ENCODE measurements around the gene NAPSA.

Gene NAPSA

DNA sequence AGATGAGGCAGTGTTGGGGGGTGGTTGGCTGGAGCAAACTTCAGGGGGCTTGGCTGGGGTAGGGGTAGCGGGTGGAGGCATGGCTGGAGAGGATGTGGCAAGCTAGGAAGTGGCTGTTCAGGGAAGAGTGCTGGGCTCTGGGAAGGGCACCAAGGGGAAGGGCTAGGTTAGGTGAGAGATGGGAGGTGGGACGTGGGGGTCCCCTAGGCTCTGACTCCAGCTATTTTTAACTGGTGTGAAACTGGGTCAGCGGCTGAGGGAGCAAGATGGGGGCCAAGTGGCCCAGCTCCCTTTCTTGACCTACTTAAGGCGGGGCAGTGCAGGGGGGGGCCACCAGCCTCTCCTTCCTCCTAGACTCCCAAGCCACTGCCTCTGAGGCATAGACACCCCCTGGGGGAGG is 43.6 kb downstream of the NAPSA start:
- Histone ChIP-seq H3K27ac (ENCODE audit: low read depth, low read length) (no peak overlapping the region), H3K9ac (ENCODE audit: low read depth, low read length) (no peak overlapping the region), H3K4me1 (ENCODE audit: control insufficient read depth, insufficient read depth, low read length) (peaks cover 5% of the 10 kb centered on the region), H3K4me3 (ENCODE audit: low read depth, low read length) (no peak overlapping the region), H3K27me3 (ENCODE audit: control insufficient read depth, insufficient read depth, low read length) (peaks cover 4% of the 10 kb centered on the region), H3K36me3 (ENCODE audit: control insufficient read depth, insufficient read depth, low read length) (peaks cover 8% of the 10 kb centered on the region), H3K9me3 (ENCODE audit: control insufficient read depth, insufficient read depth, low read length) (no peaks in the 10 kb centered on the region)

DNA sequence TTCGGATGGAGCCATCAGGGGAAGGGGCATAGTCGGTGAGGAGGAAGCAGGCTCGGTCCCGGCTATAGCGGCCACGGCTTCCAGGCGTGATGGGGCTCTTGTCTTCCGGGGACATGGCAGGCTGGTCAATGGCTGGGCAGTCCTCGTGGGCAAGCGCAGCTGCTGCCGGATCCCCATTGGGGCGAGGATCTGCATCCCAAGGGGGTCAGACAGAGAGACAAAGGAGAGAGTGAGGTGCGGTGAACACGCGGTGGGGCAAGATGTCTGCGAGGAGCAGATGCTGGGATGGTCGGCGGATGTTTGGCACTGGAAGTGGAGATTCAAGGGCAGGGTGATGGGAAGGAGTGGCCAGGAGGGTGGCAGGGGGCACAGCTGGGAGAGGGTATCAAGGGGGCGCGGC is 44.8 kb downstream of the NAPSA start:
- Histone ChIP-seq H3K9ac (ENCODE audit: low read depth, low read length) (no peak overlapping the region), H3K4me3 (ENCODE audit: low read depth, low read length) (no peak overlapping the region), H3K9me3 (ENCODE audit: control insufficient read depth, insufficient read depth, low read length) (no peaks in the 10 kb centered on the region), H3K36me3 (ENCODE audit: control insufficient read depth, insufficient read depth, low read length) (peaks cover 8% of the 10 kb centered on the region), H3K4me1 (ENCODE audit: control insufficient read depth, insufficient read depth, low read length) (peaks cover 5% of the 10 kb centered on the region), H3K27me3 (ENCODE audit: control insufficient read depth, insufficient read depth, low read length) (no peaks in the 10 kb centered on the region), H3K27ac (ENCODE audit: low read depth, low read length) (no peak overlapping the region)

DNA sequence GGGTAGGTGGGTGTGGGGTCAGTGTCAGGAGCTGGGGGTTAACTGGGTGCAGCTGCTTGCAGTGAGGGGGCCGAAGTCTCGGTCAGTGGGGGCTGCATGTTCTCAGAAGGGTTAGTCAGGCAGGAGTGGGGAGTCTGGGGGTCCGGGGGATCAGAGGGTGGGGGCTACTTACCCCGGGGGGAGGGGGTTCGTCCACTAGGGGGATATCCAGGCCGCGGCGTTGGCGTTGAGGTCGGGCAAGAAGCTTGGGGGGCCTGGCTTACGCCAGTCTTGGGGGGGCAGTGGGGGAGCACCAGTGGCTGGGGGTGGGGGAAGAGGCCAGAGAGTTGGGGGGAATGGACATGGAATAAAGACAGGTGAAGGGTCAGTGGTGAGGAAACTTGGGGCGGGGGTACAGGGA is 45.4 kb downstream of the NAPSA start:
- Histone ChIP-seq H3K27me3 (ENCODE audit: control insufficient read depth, insufficient read depth, low read length) (no peaks in the 10 kb centered on the region), H3K4me1 (ENCODE audit: control insufficient read depth, insufficient read depth, low read length) (peaks cover 2% of the 10 kb centered on the region), H3K27ac (ENCODE audit: low read depth, low read length) (no peak overlapping the region), H3K9ac (ENCODE audit: low read depth, low read length) (no peak overlapping the region), H3K9me3 (ENCODE audit: control insufficient read depth, insufficient read depth, low read length) (no peaks in the 10 kb centered on the region), H3K4me3 (ENCODE audit: low read depth, low read length) (no peak overlapping the region), H3K36me3 (ENCODE audit: control insufficient read depth, insufficient read depth, low read length) (peaks cover 8% of the 10 kb centered on the region)

DNA sequence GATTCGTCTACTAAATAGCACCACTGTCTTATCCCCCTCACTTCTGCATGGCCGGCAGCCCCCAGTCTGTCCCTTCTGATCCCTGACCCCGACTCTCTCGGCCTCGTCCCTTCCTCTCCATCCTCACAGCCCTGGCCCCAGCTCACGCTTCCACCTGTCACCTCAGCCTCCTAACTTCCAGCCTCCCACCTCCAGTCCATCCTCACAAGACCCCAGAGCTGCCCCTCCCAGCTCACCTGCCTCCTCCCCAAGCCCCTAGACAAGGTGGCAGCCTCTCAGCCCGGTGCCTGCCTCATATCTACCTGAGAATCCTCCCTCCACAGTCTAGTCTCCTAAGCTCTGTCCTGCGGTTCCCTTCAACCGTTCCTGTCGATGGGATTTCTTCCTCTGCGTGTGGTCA is 46.3 kb downstream of the NAPSA start:
- Histone ChIP-seq H3K27me3 (ENCODE audit: control insufficient read depth, insufficient read depth, low read length) (no peaks in the 10 kb centered on the region), H3K36me3 (ENCODE audit: control insufficient read depth, insufficient read depth, low read length) (peaks cover 8% of the 10 kb centered on the region)

DNA sequence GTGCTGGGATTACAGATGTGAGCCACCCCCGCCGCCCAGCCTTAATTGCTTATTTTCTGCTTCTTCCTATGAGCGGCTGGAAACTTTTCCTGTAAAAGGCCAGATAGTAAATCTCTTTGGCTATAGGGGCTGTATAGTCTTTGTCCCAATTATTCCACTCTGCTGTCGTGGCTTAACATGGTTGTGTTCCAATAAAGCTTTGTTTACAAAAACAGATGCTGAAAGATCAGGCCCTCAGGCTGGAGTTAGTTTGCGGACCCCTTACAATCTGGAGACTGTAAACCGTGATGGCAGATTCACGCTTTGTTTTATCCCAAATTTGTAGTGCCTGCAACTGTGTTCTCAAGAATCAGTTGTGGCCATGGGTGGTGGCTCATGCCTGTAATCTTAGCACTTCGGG is 47.0 kb downstream of the NAPSA start:
- H3K27ac ChIP-seq (ENCODE audit: low read depth, low read length), result no peak overlapping the region
- peaks cover 1% of the 10 kb centered on the region for H3K4me1 ChIP-seq (ENCODE audit: control insufficient read depth, insufficient read depth, low read length)
- H3K27me3 ChIP-seq (ENCODE audit: control insufficient read depth, insufficient read depth, low read length), result no peaks in the 10 kb centered on the region
- no peaks in the 10 kb centered on the region for H3K9me3 ChIP-seq (ENCODE audit: control insufficient read depth, insufficient read depth, low read length)
- H3K4me3 ChIP-seq (ENCODE audit: low read depth, low read length), result no peak overlapping the region
- no peak overlapping the region for H3K9ac ChIP-seq (ENCODE audit: low read depth, low read length)
- H3K36me3 ChIP-seq (ENCODE audit: control insufficient read depth, insufficient read depth, low read length), result peaks cover 4% of the 10 kb centered on the region

More for the DNA sequence above, 46.3 kb downstream of the NAPSA start:
- no peaks in the 10 kb centered on the region; the same call in 1 of the 2 replicates for H3K4me1 ChIP-seq (ENCODE audit: control insufficient read depth, insufficient read depth, low read length)
- H3K9ac ChIP-seq (ENCODE audit: low read depth, low read length), result no peak overlapping the region
- no peak overlapping the region for H3K4me3 ChIP-seq (ENCODE audit: low read depth, low read length)
- H3K27ac ChIP-seq (ENCODE audit: low read depth, low read length), result no peak overlapping the region
- no peaks in the 10 kb centered on the region for H3K9me3 ChIP-seq (ENCODE audit: control insufficient read depth, insufficient read depth, low read length)

DNA sequence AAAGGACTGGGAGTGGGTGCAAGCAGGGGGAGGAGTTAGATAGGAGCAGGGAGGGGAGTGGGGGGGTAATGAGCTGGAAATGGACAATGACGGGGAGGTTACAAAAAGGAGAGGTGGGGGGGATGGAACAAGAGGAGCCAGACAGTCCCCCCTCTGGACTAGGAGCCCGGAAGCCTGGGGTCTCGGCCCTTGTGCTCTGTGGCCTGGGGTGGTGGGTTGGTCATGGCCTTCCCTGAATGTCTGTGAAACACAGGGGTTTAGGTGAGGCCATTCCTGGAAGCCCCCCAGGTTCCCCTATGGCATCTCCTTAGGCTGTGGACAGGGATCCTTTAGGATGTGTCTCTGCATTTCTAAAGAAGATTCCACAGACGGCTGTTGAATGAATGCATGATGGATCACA is 48.3 kb downstream of the NAPSA start:
- no peaks in the 10 kb centered on the region for H3K36me3 ChIP-seq (ENCODE audit: control insufficient read depth, insufficient read depth, low read length)
- H3K9me3 ChIP-seq (ENCODE audit: control insufficient read depth, insufficient read depth, low read length), result no peaks in the 10 kb centered on the region
- no peaks in the 10 kb centered on the region for H3K27me3 ChIP-seq (ENCODE audit: control insufficient read depth, insufficient read depth, low read length)
- H3K9ac ChIP-seq (ENCODE audit: low read depth, low read length), result no peak overlapping the region
- H3K4me1 ChIP-seq (ENCODE audit: control insufficient read depth, insufficient read depth, low read length), result peaks cover 5% of the 10 kb centered on the region
- H3K4me3 ChIP-seq (ENCODE audit: low read depth, low read length), result no peak overlapping the region
- no peak overlapping the region for H3K27ac ChIP-seq (ENCODE audit: low read depth, low read length)

DNA sequence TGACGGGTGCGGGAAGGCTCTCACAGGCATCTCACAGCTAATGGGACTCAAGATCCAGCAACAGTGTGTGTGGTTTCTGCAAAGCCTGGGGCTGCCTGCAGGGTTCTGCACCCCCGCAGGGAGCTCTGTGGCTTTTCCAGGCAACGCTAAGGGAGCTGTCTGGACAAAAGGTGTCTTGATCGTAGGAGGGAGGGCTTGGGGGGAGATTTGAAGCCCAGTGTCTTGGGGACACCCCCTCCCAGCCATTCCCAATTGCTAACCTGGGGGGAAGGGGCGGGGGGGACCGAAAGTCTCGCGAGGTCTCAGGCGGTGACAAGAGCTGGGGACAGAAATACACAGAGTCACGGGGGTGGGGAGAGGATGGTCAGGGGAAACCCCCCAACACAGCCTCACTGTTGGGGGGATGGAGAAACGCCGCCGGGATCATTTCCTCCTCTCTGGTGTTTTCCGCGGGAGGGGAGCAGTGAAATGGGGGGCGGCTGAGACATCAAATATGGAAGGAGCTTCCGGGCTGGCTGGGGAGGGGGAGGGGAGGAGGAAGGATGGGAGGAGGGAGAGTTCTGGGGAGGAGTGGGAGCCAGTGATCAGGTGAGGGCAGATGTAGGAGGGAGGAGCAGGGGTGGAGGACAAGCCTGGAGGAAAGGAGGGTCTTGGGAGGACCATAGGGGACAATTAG is 49.5 kb downstream of the NAPSA start:
- H3K4me1 ChIP-seq (ENCODE audit: control insufficient read depth, insufficient read depth, low read length), result peaks cover 5% of the 10 kb centered on the region
- H3K36me3 ChIP-seq (ENCODE audit: control insufficient read depth, insufficient read depth, low read length), result no peaks in the 10 kb centered on the region
- no peak overlapping the region for H3K9ac ChIP-seq (ENCODE audit: low read depth, low read length)
- no peaks in the 10 kb centered on the region for H3K9me3 ChIP-seq (ENCODE audit: control insufficient read depth, insufficient read depth, low read length)
- H3K4me3 ChIP-seq (ENCODE audit: low read depth, low read length), result peak overlapping the region; percentile 52
- no peaks in the 10 kb centered on the region for H3K27me3 ChIP-seq (ENCODE audit: control insufficient read depth, insufficient read depth, low read length)
- H3K27ac ChIP-seq (ENCODE audit: low read depth, low read length), result peak overlapping the region; percentile 87

DNA sequence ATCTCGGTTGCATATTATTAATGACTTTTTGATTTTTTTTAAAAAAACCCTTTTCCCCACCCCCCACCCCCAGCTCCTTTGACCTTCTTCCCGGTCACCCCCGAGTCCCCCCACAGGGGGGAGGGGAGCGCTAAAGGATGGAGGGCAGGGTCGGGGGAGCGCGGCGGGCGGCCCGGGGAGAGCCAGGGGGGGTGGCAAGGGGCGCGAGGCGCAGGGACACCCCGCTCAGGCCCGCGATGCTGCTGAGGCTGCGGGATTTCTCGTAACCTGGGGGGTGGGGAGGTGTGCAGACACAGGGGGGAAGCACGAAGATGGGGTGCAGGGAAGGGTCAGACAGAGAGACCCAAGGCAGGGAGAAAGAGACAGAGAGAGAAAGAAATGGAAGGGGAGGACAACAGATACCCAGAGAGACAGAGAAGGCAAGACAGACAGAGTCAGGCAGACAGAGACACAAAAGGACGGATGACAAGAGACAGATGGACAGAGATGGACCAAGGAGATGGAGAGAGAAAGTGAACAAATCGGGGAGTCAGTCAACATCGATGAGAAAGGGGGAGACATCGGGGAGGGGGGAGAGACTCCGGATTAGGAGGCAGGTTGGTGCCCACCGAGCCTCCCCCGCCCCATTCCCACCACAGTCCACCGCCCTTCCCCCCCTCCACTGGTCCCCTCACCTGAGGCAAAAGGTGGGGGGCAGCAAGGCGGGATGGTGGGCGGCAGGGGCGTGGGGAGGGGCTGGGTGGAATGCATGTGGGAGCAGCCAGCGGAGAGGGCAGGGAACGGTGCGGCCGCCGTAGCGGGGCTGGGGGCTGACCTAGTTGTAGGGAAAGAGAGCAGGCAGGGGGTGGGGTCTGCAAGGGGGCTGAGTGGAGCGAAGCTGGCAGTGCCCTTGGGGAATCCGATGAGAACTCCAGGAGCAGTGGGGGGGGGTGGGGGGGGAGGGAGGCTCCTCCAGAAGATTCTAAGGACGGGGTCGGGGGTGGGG is 50.4 kb downstream of the NAPSA start:
- H3K27me3 ChIP-seq (ENCODE audit: control insufficient read depth, insufficient read depth, low read length), result peaks cover 5% of the 10 kb centered on the region; the same call in 1 of the 2 replicates
- H3K9ac ChIP-seq (ENCODE audit: low read depth, low read length), result no peak overlapping the region; the same call in 1 of the 2 replicates
- peaks cover 5% of the 10 kb centered on the region for H3K4me1 ChIP-seq (ENCODE audit: control insufficient read depth, insufficient read depth, low read length)
- H3K9me3 ChIP-seq (ENCODE audit: control insufficient read depth, insufficient read depth, low read length), result no peaks in the 10 kb centered on the region
- peak overlapping the region; percentile 87 for H3K27ac ChIP-seq (ENCODE audit: low read depth, low read length)
- peak overlapping the region; percentile 67 for H3K4me3 ChIP-seq (ENCODE audit: low read depth, low read length)
- H3K36me3 ChIP-seq (ENCODE audit: control insufficient read depth, insufficient read depth, low read length), result no peaks in the 10 kb centered on the region

DNA sequence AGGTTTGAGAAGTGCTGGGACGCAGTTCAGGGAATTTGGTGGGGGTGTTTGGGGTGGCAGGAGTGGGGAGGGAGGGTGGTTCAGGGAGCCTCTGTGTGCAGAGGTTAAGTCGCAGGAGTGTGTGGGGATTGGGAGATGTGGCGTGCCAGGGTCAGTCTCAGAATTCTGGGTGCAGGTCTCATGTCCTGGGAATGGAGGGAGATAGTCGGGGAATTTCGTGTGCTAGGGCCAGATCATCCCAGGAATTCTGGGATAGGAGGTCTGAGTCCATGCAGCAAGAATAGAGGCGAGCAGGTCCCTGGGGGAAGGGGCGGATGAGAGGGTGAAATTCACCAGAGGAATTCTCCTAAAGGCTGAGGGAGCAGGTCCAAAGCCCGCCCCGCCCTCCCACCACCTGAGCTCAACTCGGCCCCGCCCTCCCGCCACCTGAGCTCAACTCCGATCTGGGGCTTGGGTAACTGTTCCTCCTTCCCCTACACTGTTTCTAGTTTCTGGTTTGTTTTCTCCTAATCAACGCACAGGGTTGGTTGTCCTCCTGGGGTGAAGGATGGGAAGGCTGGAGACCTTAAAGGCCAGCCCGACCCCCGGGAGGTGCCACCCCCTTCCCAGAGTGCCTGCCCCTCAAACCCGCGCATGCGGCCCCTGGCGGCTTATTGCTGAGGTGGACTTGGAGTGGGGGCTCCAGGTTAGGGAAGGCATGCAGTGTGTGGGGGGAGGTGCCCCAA is 51.5 kb downstream of the NAPSA start:
- Histone ChIP-seq H3K4me1 (ENCODE audit: control insufficient read depth, insufficient read depth, low read length) (peaks cover 5% of the 10 kb centered on the region), H3K4me3 (ENCODE audit: low read depth, low read length) (peak overlapping the region; percentile 67), H3K27me3 (ENCODE audit: control insufficient read depth, insufficient read depth, low read length) (peaks cover 5% of the 10 kb centered on the region; the same call in 1 of the 2 replicates), H3K36me3 (ENCODE audit: control insufficient read depth, insufficient read depth, low read length) (no peaks in the 10 kb centered on the region), H3K27ac (ENCODE audit: low read depth, low read length) (peak overlapping the region; percentile 87), H3K9ac (ENCODE audit: low read depth, low read length) (no peak overlapping the region), H3K9me3 (ENCODE audit: control insufficient read depth, insufficient read depth, low read length) (no peaks in the 10 kb centered on the region)

DNA sequence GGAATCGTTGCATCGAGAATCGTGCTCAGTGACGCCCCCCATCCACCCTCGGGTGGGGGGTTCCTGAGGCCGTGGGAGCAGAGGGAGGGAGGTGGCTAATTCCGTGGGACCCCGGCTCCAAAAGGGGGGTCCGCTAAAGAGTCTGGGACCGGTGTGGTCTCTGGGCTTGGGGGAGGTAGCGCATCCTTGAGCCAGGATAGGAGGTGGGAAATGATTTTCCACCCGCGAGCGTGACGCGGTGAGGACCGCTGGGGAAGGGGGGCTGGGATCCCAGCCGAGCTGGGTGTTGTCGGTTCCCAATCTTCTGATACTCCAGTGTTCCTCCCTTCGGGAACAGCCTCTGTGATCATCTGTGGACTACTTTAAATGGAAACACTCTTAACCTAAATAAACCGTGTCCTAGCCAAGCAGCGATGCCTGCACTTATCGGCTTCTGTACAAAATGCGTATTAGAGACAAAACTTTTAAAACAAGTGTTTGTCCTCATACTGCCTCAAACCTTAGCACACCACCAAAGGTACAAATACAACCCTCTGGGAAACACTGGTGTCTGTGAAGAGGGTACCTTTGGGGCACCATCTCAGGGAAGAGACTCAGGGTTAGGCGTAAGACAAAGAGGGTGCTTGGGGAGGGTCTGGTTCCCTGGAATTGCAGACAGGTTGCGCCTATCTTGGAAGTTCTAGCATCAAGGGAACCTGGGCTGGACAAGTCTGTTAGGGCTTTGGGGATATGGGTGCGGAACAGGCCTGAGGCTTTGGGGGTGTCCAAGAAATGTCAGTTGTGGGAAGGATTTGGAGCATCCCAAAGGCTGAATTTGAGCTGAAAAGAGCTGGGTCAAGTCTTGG is 52.2 kb downstream of the NAPSA start:
- no peaks in the 10 kb centered on the region for H3K9me3 ChIP-seq (ENCODE audit: control insufficient read depth, insufficient read depth, low read length)
- no peaks in the 10 kb centered on the region for H3K36me3 ChIP-seq (ENCODE audit: control insufficient read depth, insufficient read depth, low read length)
- peaks cover 5% of the 10 kb centered on the region; the same call in 1 of the 2 replicates for H3K27me3 ChIP-seq (ENCODE audit: control insufficient read depth, insufficient read depth, low read length)
- H3K27ac ChIP-seq (ENCODE audit: low read depth, low read length), result peak overlapping the region; percentile 87
- H3K4me1 ChIP-seq (ENCODE audit: control insufficient read depth, insufficient read depth, low read length), result peaks cover 5% of the 10 kb centered on the region
- H3K9ac ChIP-seq (ENCODE audit: low read depth, low read length), result peak overlapping the region; percentile 21; the same call in 1 of the 2 replicates
- H3K4me3 ChIP-seq (ENCODE audit: low read depth, low read length), result peak overlapping the region; percentile 67

Data from HUES48 (cell line).